IMR-90 (cell line): Measurements from ENCODE around the gene RAPGEFL1. TPM values are rescaled to one million over a fixed set of nuclear protein-coding genes. Genes with fewer than 3 reads are reported as not detected.

Experiments
- ATAC-seq: fragments of 200-7000 bp; cut with Tn5 transposase; 2 replicates; pipeline ENCODE4 v1.9.1; 2020; ENCODE audit warnings: low read depth, mild to moderate bottlenecking, moderate library complexity
- BruUV-seq: library from RNA; stranded (reverse); fragments of 400-500 nt; replicated peaks from 2 replicates; lab custom pipeline; 2021; lab: Mats Ljungman, UMichigan
- CTCF ChIA-PET: fragments of 300-600 bp; formaldehyde crosslinking; extraction: SDS; loops from one replicate; lab custom pipeline; 2021; ENCODE audit warnings: antibody characterized with exemption; lab: Yijun Ruan, JAX
- POLR2A ChIA-PET: fragments of 300-600 bp; sonication (Branson Sonifier 250); formaldehyde crosslinking; loops from one replicate; lab custom pipeline; 2022; ENCODE audit warnings: antibody characterized with exemption; ENCODE audit not compliant: unreplicated experiment; lab: Charles Lee
- DNase-seq: peaks from one replicate; pipeline ENCODE4 v3.0.0; 2013
- H2AFZ ChIP-seq: replicated peaks from 2 replicates; pipeline ENCODE3; 2013; ENCODE audit warnings: low read length, mild to moderate bottlenecking; ENCODE audit not compliant: poor library complexity
- H2AK5ac ChIP-seq: 2 replicates; pipeline ENCODE4 v1.6.1; 2013; ENCODE audit warnings: low read depth, low read length, inconsistent platforms
- H2AK9ac ChIP-seq: replicated peaks from 2 replicates; pipeline ENCODE3; 2013; ENCODE audit warnings: mild to moderate bottlenecking, low read depth, low read length, moderate library complexity; ENCODE audit not compliant: poor library complexity
- H2BK120ac ChIP-seq: 2 replicates; pipeline ENCODE4 v1.6.1; 2013; ENCODE audit warnings: low read depth, low read length, inconsistent platforms
- H2BK15ac ChIP-seq: 3 replicates; pipeline ENCODE4 v1.6.1; 2013; ENCODE audit warnings: low read depth, low read length, inconsistent platforms
- H2BK20ac ChIP-seq: 2 replicates; pipeline ENCODE4 v1.6.1; 2013; ENCODE audit warnings: low read depth, mild to moderate bottlenecking, inconsistent platforms, low read length, moderate library complexity
- H2BK5ac ChIP-seq: 2 replicates; pipeline ENCODE4 v1.6.1; 2013; ENCODE audit warnings: mild to moderate bottlenecking, low read depth, low read length, inconsistent platforms; ENCODE audit not compliant: poor library complexity, severe bottlenecking
- H3K14ac ChIP-seq: replicated peaks from 2 replicates; pipeline ENCODE4 v1.6.1; 2013; ENCODE audit warnings: low read depth, low read length, inconsistent platforms
- H3K18ac ChIP-seq: 2 replicates; pipeline ENCODE4 v1.6.1; 2013; ENCODE audit warnings: low read depth, low read length, control low read depth
- H3K23ac ChIP-seq: 2 replicates; pipeline ENCODE4 v1.6.1; 2013; ENCODE audit warnings: low read depth, low read length, inconsistent platforms
- H3K27ac ChIP-seq: 2 replicates; pipeline ENCODE4 v1.5.1; 2013; ENCODE audit warnings: mild to moderate bottlenecking, control low read depth, low read length; ENCODE audit not compliant: insufficient read depth
- H3K27me3 ChIP-seq: 2 replicates; pipeline ENCODE4 v1.6.1; 2013; ENCODE audit warnings: low read length; ENCODE audit not compliant: control insufficient read depth, insufficient read depth
- H3K36me3 ChIP-seq: 2 replicates; pipeline ENCODE4 v1.6.1; 2013; ENCODE audit warnings: low read length, mixed read lengths; ENCODE audit not compliant: control insufficient read depth, insufficient read depth
- H3K4ac ChIP-seq: 2 replicates; pipeline ENCODE4 v1.6.1; 2013; ENCODE audit warnings: low read depth, low read length, inconsistent platforms
- H3K4me1 ChIP-seq: 2 replicates; pipeline ENCODE4 v1.6.1; 2013; ENCODE audit warnings: low read length, mixed read lengths; ENCODE audit not compliant: control insufficient read depth, insufficient read depth
- H3K4me2 ChIP-seq: 2 replicates; pipeline ENCODE4 v1.6.1; 2013; ENCODE audit warnings: low read depth, mild to moderate bottlenecking, control low read depth, low read length, moderate library complexity
- H3K4me3 ChIP-seq: 2 replicates; pipeline ENCODE4 v1.5.1; 2013; ENCODE audit warnings: low read depth, mild to moderate bottlenecking, control low read depth, low read length, moderate library complexity; ENCODE audit not compliant: insufficient read depth
- H3K56ac ChIP-seq: 2 replicates; pipeline ENCODE4 v1.6.1; 2013; ENCODE audit warnings: low read length, inconsistent platforms; ENCODE audit not compliant: insufficient read depth; ENCODE audit errors: extremely low read depth
- H3K79me1 ChIP-seq, 2 experiments: 2 replicates each; pipeline ENCODE4 v1.6.1; 2013; ENCODE audit warnings: low read length in 2 of 2, inconsistent platforms in 1 of 2, low read depth in 1 of 2
- H3K9ac ChIP-seq: 2 replicates; pipeline ENCODE4 v1.6.1; 2013; ENCODE audit warnings: low read depth, low read length, control low read depth
- H3K9me1 ChIP-seq: 2 replicates; pipeline ENCODE4 v1.6.1; 2013; ENCODE audit warnings: low read length, inconsistent platforms; ENCODE audit not compliant: insufficient read depth
- H3K9me3 ChIP-seq: 2 replicates; pipeline ENCODE4 v1.6.1; 2013; ENCODE audit warnings: low read length; ENCODE audit not compliant: control insufficient read depth, insufficient read depth
- H4K20me1 ChIP-seq: 2 replicates; pipeline ENCODE4 v1.6.1; 2013; ENCODE audit warnings: low read length, inconsistent platforms; ENCODE audit not compliant: insufficient read depth
- H4K5ac ChIP-seq: 2 replicates; pipeline ENCODE4 v1.6.1; 2013; ENCODE audit warnings: mild to moderate bottlenecking, low read depth, low read length, control low read depth
- H4K8ac ChIP-seq, 2 experiments: 2 replicates each; pipeline ENCODE4 v1.6.1; 2013; ENCODE audit warnings: low read depth in 2 of 2, low read length in 2 of 2, control low read depth in 1 of 2, inconsistent platforms in 1 of 2
- H4K91ac ChIP-seq: 2 replicates; pipeline ENCODE4 v1.6.1; 2013; ENCODE audit warnings: low read depth, low read length, inconsistent platforms; ENCODE audit not compliant: insufficient read depth
- RCOR1 ChIP-seq: IDR thresholded peaks from 2 replicates; pipeline ENCODE4 v1.6.1; 2012; ENCODE audit warnings: mild to moderate bottlenecking, low read length, improper control_type of control experiment; ENCODE audit not compliant: insufficient replicate concordance
- WGBS, 2 experiments: methylation state at CpG; one replicate each; pipeline versions ENCODE4 v1.1.5 to v1.1.7; 2013; ENCODE audit warnings: missing lambda C conversion rate in 2 of 2; ENCODE audit not compliant: insufficient read length in 1 of 2; ENCODE audit errors: extremely low coverage in 2 of 2; 5-methylcytosine and 5-hydroxymethylcytosine counted together
- dilution Hi-C: fragments of 300-500 bp; cut with HindIII; formaldehyde crosslinking; loops from one replicate; pipeline ENCODE4 v1.14.3; 2018; ENCODE audit warnings: low sequenced_read_pairs; ENCODE audit not compliant: unreplicated experiment
- in situ Hi-C: fragments of 300-500 bp; cut with MboI; formaldehyde crosslinking; loops from 3 replicates; pipeline ENCODE4 v1.14.3; 2019; ENCODE audit warnings: low sequenced_read_pairs, inconsistent platforms, mixed read lengths
- intact Hi-C: fragments of 100-400 bp; cut with micrococcal nuclease; formaldehyde crosslinking; loops from 2 replicates; pipeline ENCODE4 v1.10.0; 2022
- polyA plus RNA-seq, 3 experiments: library from polyadenylated mRNA; depleted of rRNA; stranded (reverse); fragments of >200 nt; gene quantifications; 2 replicates each; pipeline ENCODE4 v1.2.3, GENCODE V29; 2012; ENCODE audit warnings: low replicate concordance in 1 of 3
- total RNA-seq: library from RNA; depleted of rRNA; stranded (reverse); fragments of >200 nt; gene quantifications from 2 replicates; pipeline ENCODE4 v1.2.3, GENCODE V29; 2012

The RAPGEFL1 gene
- total and polyA plus RNA-seq, 2 of the 4 experiments (the other 2 are of a cell fraction), result 0.54 to 5.6 TPM

- peaks cover 12% of the 10 kb centered on the region for H3K9me1 ChIP-seq
- no peak overlapping the region for H2BK120ac ChIP-seq
- H3K4me1 ChIP-seq, result no peaks in the 10 kb centered on the region; the same call in 1 of the 2 replicates
- H3K14ac ChIP-seq, result no peak overlapping the region
- H3K9ac ChIP-seq, result no peak overlapping the region
- no peak overlapping the region for H4K8ac ChIP-seq
- no peak overlapping the region for H2AK9ac ChIP-seq
- no peak overlapping the region for H2AFZ ChIP-seq
- H3K56ac ChIP-seq, result 0 out of 2 replicates have a peak overlapping the region, but pooled peaks have one; percentile 10
- H3K36me3 ChIP-seq, result peaks cover 33% of the 10 kb centered on the region
- peaks cover 24% of the 10 kb centered on the region for H4K20me1 ChIP-seq
- POLR2A ChIA-PET, result no interaction called here
- no peak overlapping the region for H2AK5ac ChIP-seq
- no peak for TF ChIP-seq RCOR1
- H3K79me1 ChIP-seq, result peaks cover 34 to 60% of the 10 kb centered on the region in 2 experiments
- no peak overlapping the region for H3K27ac ChIP-seq
- H3K27me3 ChIP-seq, result no peaks in the 10 kb centered on the region
- H3K9me3 ChIP-seq, result no peaks in the 10 kb centered on the region
- H2BK15ac ChIP-seq, result no peak overlapping the region
- in situ Hi-C loops (no loop called here), intact Hi-C loops (no loop called here), dilution Hi-C loops (no loop called here)
- no peak overlapping the region for H2BK20ac ChIP-seq
- no TSS peak for BruUV-seq
- no peak for ATAC-seq
- no peak overlapping the region for H4K5ac ChIP-seq
- H3K4ac ChIP-seq, result no peak overlapping the region
- H3K18ac ChIP-seq, result no peak overlapping the region
- DNase-seq, result no peak
- peak overlapping the region; percentile 24 for H2BK5ac ChIP-seq
- no peak overlapping the region for H3K4me3 ChIP-seq
- no peak overlapping the region for H3K23ac ChIP-seq
- WGBS, 2 experiments, result 98% methylated on average over 10 of the region's 14 CpGs; no CpG with 5 or more reads in 1 of the 2 experiments
- CTCF ChIA-PET, result interaction anchor here (0.8 to 1.6 kb wide), 2 partner anchors 15 to 32 kb away, joined by 3 to 7 read pairs; no protein-coding TSS in a partner anchor
- no peak overlapping the region for H4K91ac ChIP-seq
- no peak overlapping the region for H3K4me2 ChIP-seq
Observed at GRCh38 chr17:40153603-40154236, 23.6 kb upstream of the RAPGEFL1 start.
